Neural crest cell (in vitro differentiated cells): ENCODE results near the gene RMND5B. TPM values are rescaled to one million over a fixed set of nuclear protein-coding genes. Genes with fewer than 3 reads are reported as not detected.

ENCODE experiments used
- DNase-seq: peaks from one replicate; pipeline ENCODE4 v3.0.0; 2021; ENCODE audit warnings: low read depth, mixed read lengths, low spot score
- H3K27ac Mint-ChIP-seq: one replicate; pipeline ENCODE4 v1.8.0; 2021; ENCODE audit warnings: mild to moderate bottlenecking, mixed read lengths; ENCODE audit not compliant: unreplicated experiment
- H3K27me3 Mint-ChIP-seq: 2 replicates; pipeline ENCODE4 v1.8.0; 2021; ENCODE audit warnings: low read depth, mild to moderate bottlenecking, mixed read lengths
- H3K36me3 Mint-ChIP-seq: 2 replicates; pipeline ENCODE4 v1.8.0; 2021; ENCODE audit warnings: low read depth, mild to moderate bottlenecking, mixed read lengths
- H3K4me1 Mint-ChIP-seq: 2 replicates; pipeline ENCODE4 v1.8.0; 2021; ENCODE audit warnings: mixed read lengths
- H3K4me3 Mint-ChIP-seq: one replicate; pipeline ENCODE4 v1.8.0; 2021; ENCODE audit warnings: mild to moderate bottlenecking, mixed read lengths
- H3K9me3 Mint-ChIP-seq: 2 replicates; pipeline ENCODE4 v1.8.0; 2021; ENCODE audit warnings: mixed read lengths
- total RNA-seq: library from RNA; stranded (reverse); gene quantifications from 2 replicates; pipeline ENCODE4 v1.2.1, GENCODE V29; 2021
- TF ChIP-seq, protein P1 (sequence below): fragments of 200-600 bp; sonication (generic); conservative IDR thresholded peaks from 2 replicates; pipeline ENCODE4 v1.5.0; 2021; ENCODE audit warnings: antibody characterized with exemption, mild to moderate bottlenecking

Gene RMND5B
- total RNA-seq, 1 donor from 2014 or later, result 43.5 TPM

DNA sequence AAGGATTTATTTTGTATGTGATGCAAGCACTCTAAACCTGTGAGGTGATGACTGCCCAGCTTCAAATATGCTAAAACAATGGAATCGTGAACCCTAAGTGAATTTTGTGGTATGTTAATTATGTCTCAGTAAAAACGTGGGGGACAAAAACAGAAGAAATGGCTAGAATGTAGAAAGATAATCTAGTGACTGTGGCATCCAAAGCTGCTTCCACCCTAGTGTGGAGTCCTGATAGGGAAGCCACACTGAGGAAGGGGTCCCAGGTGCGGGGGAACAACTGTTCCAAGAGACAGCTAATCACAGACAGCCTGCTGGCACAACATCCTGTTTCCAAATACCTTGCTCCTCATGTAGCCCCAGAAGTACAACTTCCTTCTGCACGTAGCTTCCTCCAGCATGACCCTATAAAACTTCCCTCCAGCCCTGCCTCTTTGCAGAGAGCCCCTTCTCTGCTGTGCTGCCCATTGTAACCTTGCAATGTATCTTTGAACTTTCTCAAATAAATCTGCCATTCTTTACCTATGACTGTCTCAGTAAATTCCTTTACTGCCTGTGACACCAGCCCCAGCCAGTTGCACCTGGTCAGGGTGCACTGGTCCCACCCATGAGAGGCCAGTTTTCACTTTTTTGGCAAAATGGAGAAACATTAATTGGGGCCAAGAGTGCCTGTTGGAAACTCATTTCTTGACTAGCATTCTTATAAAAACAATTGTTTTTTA, 51.5 kb downstream of the RMND5B start:
- no peaks in the 10 kb centered on the region for H3K4me1 Mint-ChIP-seq
- TF ChIP-seq, protein P1, sequence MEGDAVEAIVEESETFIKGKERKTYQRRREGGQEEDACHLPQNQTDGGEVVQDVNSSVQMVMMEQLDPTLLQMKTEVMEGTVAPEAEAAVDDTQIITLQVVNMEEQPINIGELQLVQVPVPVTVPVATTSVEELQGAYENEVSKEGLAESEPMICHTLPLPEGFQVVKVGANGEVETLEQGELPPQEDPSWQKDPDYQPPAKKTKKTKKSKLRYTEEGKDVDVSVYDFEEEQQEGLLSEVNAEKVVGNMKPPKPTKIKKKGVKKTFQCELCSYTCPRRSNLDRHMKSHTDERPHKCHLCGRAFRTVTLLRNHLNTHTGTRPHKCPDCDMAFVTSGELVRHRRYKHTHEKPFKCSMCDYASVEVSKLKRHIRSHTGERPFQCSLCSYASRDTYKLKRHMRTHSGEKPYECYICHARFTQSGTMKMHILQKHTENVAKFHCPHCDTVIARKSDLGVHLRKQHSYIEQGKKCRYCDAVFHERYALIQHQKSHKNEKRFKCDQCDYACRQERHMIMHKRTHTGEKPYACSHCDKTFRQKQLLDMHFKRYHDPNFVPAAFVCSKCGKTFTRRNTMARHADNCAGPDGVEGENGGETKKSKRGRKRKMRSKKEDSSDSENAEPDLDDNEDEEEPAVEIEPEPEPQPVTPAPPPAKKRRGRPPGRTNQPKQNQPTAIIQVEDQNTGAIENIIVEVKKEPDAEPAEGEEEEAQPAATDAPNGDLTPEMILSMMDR, result no peak
- no peak overlapping the region for H3K27ac Mint-ChIP-seq
- H3K36me3 Mint-ChIP-seq, result no peaks in the 10 kb centered on the region
- H3K4me3 Mint-ChIP-seq, result no peak overlapping the region
- DNase-seq, result no peak
- H3K27me3 Mint-ChIP-seq, result peaks cover 12% of the 10 kb centered on the region
- peaks cover 2% of the 10 kb centered on the region for H3K9me3 Mint-ChIP-seq

DNA sequence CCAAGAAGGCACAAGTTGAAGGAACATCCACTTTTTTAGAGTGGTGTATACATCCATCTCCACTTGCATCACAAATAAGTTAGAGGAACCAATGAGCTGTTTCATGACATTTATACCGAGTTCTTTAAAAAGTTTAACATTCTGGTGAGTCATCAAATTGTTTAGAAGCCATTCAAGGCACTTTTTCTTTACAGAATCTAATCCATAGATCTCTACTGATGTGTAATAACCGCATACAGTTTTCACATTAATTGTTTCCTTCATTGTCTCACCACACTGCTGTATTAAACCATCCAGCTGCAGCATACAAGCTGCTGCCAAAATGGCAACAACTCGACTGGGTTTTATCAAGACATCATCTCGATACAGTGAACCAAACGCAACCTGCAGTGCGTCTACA, 55.6 kb downstream of the RMND5B start:
- TF ChIP-seq, protein P1, result no peak
- no peak for DNase-seq
- Mint-ChIP-seq H3K4me1 (no peaks in the 10 kb centered on the region), H3K27me3 (peaks cover 4% of the 10 kb centered on the region), H3K36me3 (no peaks in the 10 kb centered on the region), H3K9me3 (no peaks in the 10 kb centered on the region), H3K4me3 (no peak overlapping the region), H3K27ac (no peak overlapping the region)

DNA sequence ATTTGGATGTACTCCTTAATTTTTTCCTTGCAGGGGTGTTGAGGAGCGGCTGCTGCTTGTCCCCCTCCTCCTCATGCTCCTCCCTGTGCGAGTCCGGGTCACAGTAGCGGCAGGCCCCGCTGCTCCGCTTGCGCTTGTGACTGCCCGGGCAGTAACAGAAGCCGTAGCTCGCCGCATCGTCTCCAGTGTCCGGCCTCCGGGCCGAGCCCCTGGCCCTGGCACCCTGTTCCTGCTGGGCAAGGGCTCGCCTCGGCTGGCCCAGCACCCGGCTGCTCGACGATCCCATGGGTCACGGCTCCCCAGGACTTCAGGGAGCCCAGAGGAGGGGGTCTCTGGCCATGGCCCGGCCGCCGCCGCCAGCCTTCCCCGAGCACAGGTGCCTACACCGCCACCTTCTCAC, 56.2 kb downstream of the RMND5B start, which contains the start of gene GMCL2:
Gene GMCL2, minus strand, starts transcription at position 358 of the 400 bp plus-strand sequence. Its CDS starts 72 bp downstream, at position 286.
- Mint-ChIP-seq H3K4me1 (no peaks in the 10 kb centered on the region), H3K4me3 (no peak within 1 kb of the TSS), H3K27me3 (peaks cover 4% of the 10 kb centered on the region), H3K9me3 (no peaks in the 10 kb centered on the region), H3K27ac (peak within 1 kb of the TSS; percentile 43), H3K36me3 (no peaks in the 10 kb centered on the region)
- DNase-seq, result no peak
- TF ChIP-seq, protein P1, result no peak

DNA sequence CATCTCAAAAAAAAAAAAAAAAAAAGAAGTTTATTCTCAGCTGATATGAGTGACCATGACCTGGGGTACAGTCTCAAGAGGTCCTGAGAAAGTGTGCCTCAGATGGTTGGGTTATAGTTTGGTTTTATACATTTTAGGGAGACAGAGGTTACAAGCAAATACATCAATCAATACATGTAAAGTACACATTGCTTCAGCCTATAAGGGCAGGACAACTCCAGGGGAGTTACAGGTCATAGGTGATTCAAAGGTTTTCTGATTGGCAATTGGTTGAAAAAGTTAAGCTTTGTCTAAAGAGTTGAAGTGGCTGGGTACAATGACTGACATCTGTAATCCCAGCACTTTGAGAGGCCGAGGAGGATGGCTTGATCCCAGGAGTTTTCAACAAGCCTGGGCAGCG, 58.6 kb downstream of the RMND5B start:
- Mint-ChIP-seq H3K27me3 (peaks cover 7% of the 10 kb centered on the region), H3K9me3 (peaks cover 2% of the 10 kb centered on the region), H3K27ac (no peak overlapping the region), H3K36me3 (no peaks in the 10 kb centered on the region), H3K4me1 (no peaks in the 10 kb centered on the region), H3K4me3 (no peak overlapping the region)
- TF ChIP-seq, protein P1, result no peak
- DNase-seq, result no peak

DNA sequence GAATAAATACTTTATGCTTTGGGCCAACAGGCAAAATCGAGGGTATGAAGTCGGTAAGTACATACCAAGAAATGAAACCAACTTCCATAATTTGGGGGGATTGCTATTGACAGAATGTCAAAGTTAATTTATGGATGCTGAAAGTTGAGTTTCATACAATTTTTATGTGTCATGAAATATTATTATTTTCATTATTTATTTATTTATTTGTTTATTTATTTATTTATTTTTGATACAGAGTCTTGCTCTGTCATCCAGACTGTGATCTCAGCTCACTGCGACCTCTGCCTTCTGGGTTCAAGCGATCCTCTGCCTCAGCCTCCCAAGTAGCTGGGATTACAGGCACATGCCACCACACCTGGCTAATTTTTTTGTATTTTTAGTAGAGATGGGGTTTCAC, 60.8 kb downstream of the RMND5B start:
- Mint-ChIP-seq H3K36me3 (no peaks in the 10 kb centered on the region), H3K4me1 (no peaks in the 10 kb centered on the region), H3K9me3 (peaks cover 2% of the 10 kb centered on the region), H3K27me3 (peaks cover 7% of the 10 kb centered on the region), H3K27ac (no peak overlapping the region), H3K4me3 (no peak overlapping the region)
- TF ChIP-seq, protein P1, result no peak
- DNase-seq, result no peak
